ENCODE results near the gene SPDYE3.
"Not testable (repeated sequence)": the region's sequence is repeated elsewhere in the genome, so short reads cannot be mapped to it uniquely, and the experiment has no call there.

SPDYE3 gene

GRCh38 chr7:100287191-100287969, 20.1 kb upstream of the SPDYE3 start:
- in situ Hi-C loops (cut with HindIII; ENCODE audit: low sequenced_read_pairs), result not testable (repeated sequence)

- in situ Hi-C loops (cut with HindIII; ENCODE audit: low sequenced_read_pairs), result not testable (repeated sequence)
Observed at GRCh38 chr7:100288258-100288657, 19.2 kb upstream of the SPDYE3 start.

- in situ Hi-C loops (cut with HindIII; ENCODE audit: low sequenced_read_pairs), result not testable (repeated sequence)
Observed at GRCh38 chr7:100292162-100292561, 15.3 kb upstream of the SPDYE3 start.

GRCh38 chr7:100295269-100295668, 12.2 kb upstream of the SPDYE3 start:
- in situ Hi-C loops (cut with HindIII; ENCODE audit: low sequenced_read_pairs), result not testable (repeated sequence)

- in situ Hi-C loops (cut with HindIII; ENCODE audit: low sequenced_read_pairs), result not testable (repeated sequence)
Observed at GRCh38 chr7:100297852-100298631, 9.5 kb upstream of the SPDYE3 start.

GRCh38 chr7:100298632-100298895, 8.9 kb upstream of the SPDYE3 start:
- in situ Hi-C loops (cut with HindIII; ENCODE audit: low sequenced_read_pairs), result not testable (repeated sequence)

- in situ Hi-C loops (cut with HindIII; ENCODE audit: low sequenced_read_pairs), result not testable (repeated sequence)
Observed at GRCh38 chr7:100304526-100304925, 3.0 kb upstream of the SPDYE3 start.

- in situ Hi-C loops (cut with HindIII; ENCODE audit: low sequenced_read_pairs), result not testable (repeated sequence)
Observed at GRCh38 chr7:100318329-100318728, 10.8 kb downstream of the SPDYE3 start.

GRCh38 chr7:100321648-100322047, 14.1 kb downstream of the SPDYE3 start:
- in situ Hi-C loops (cut with HindIII; ENCODE audit: low sequenced_read_pairs), result not testable (repeated sequence)

GRCh38 chr7:100324194-100324593, 16.7 kb downstream of the SPDYE3 start:
- in situ Hi-C loops (cut with HindIII; ENCODE audit: low sequenced_read_pairs), result not testable (repeated sequence)

- in situ Hi-C loops (cut with HindIII; ENCODE audit: low sequenced_read_pairs), result not testable (repeated sequence)
Observed at GRCh38 chr7:100325671-100326070, 18.2 kb downstream of the SPDYE3 start.

GRCh38 chr7:100326914-100327313, 19.4 kb downstream of the SPDYE3 start:
- in situ Hi-C loops (cut with HindIII; ENCODE audit: low sequenced_read_pairs), result not testable (repeated sequence)

GRCh38 chr7:100335566-100336466, 28.3 kb downstream of the SPDYE3 start:
- in situ Hi-C loops (cut with HindIII; ENCODE audit: low sequenced_read_pairs), result not testable (repeated sequence)

GRCh38 chr7:100338083-100338696, 30.7 kb downstream of the SPDYE3 start:
- in situ Hi-C loops (cut with HindIII; ENCODE audit: low sequenced_read_pairs), result not testable (repeated sequence)

- in situ Hi-C loops (cut with HindIII; ENCODE audit: low sequenced_read_pairs), result not testable (repeated sequence)
Observed at GRCh38 chr7:100341286-100341685, 33.8 kb downstream of the SPDYE3 start.

GRCh38 chr7:100342765-100343164, 35.3 kb downstream of the SPDYE3 start:
- in situ Hi-C loops (cut with HindIII; ENCODE audit: low sequenced_read_pairs), result no loop called here

- in situ Hi-C loops (cut with HindIII; ENCODE audit: low sequenced_read_pairs), result not testable (repeated sequence)
Observed at GRCh38 chr7:100344124-100344559, 36.6 kb downstream of the SPDYE3 start.

GRCh38 chr7:100344560-100345287, 37.2 kb downstream of the SPDYE3 start:
- in situ Hi-C loops (cut with HindIII; ENCODE audit: low sequenced_read_pairs), result not testable (repeated sequence)

- in situ Hi-C loops (cut with HindIII; ENCODE audit: low sequenced_read_pairs), result not testable (repeated sequence)
Observed at GRCh38 chr7:100345288-100345672, 37.8 kb downstream of the SPDYE3 start.

- in situ Hi-C loops (cut with HindIII; ENCODE audit: low sequenced_read_pairs), result no loop called here
Observed at GRCh38 chr7:100346921-100347320, 39.4 kb downstream of the SPDYE3 start.

Data from DLD1 (cell line).